Measurements from ENCODE around the gene SYPL2.

GRCh38 chr1:109513110-109513710, 46.9 kb downstream of the SYPL2 start:
- TF ChIP-seq POLR2A (IDR thresholded peaks at IDR 0.05; ENCODE audit: low read depth, low read length) (no peak), EZH2 (IDR thresholded peaks at IDR 0.05; ENCODE audit: borderline replicate concordance, low read depth, low read length, severe bottlenecking) (no peak), CTCF (IDR thresholded peaks at IDR 0.05; ENCODE audit: extremely low read depth in 1 of 2, insufficient read depth in 1 of 2, low read depth in 1 of 2, low read length in 2 of 2) (no peak), POLR2AphosphoS5 (IDR thresholded peaks at IDR 0.05; ENCODE audit: insufficient read depth, low read depth, low read length) (no peak), JUN (IDR thresholded peaks at IDR 0.05; ENCODE audit: borderline replicate concordance, insufficient read depth, insufficient read length, low read depth) (no peak), MAX (IDR thresholded peaks at IDR 0.05; ENCODE audit: insufficient read depth, insufficient read length) (no peak), FOS (IDR thresholded peaks at IDR 0.05; ENCODE audit: borderline replicate concordance, insufficient read depth, low read length) (no peak)
